Prostate gland (tissue), 2 donors: ENCODE data around the gene MRPL51. TPM values are rescaled to one million over a fixed set of nuclear protein-coding genes. Genes with fewer than 3 reads are reported as not detected.
A peak's percentile ranks its signal among the peaks of the same experiment; 100 is the strongest.
"Not testable (repeated sequence)": the region's sequence is repeated elsewhere in the genome, so short reads cannot be mapped to it uniquely, and the experiment has no call there.

Source experiments
- DNase-seq: peaks from one replicate; pipeline ENCODE4 v3.0.0-alpha.2; 2019; ENCODE audit warnings: low spot score
- H3K27ac ChIP-seq, 2 donors: fragments of 200-600 bp; sonication (generic); 2 replicates each; pipeline ENCODE4 v1.5.1; 2017 to 2019
- H3K27me3 ChIP-seq: fragments of 200-600 bp; sonication (generic); replicated peaks from 2 replicates; pipeline ENCODE4 v1.5.1; 2019; ENCODE audit not compliant: insufficient read depth
- H3K36me3 ChIP-seq, 2 donors: fragments of 200-600 bp; sonication (generic); 1 replicate in 1 of 2; 2 replicates in 1 of 2; pipeline versions ENCODE4 v1.5.1 to v1.8.1; 2017 to 2019
- H3K4me1 ChIP-seq: fragments of 200-600 bp; sonication (generic); replicated peaks from 2 replicates; pipeline ENCODE4 v1.5.1; 2019
- H3K4me3 ChIP-seq, 2 donors: fragments of 200-600 bp; sonication (generic); 2 replicates each; pipeline ENCODE4 v1.5.1; 2017 to 2019
- H3K9me3 ChIP-seq: fragments of 200-600 bp; sonication (generic); 2 replicates; pipeline ENCODE4 v1.5.1; 2017
- POLR2A ChIP-seq: fragments of 450-650 bp; IDR thresholded peaks from one replicate; pipeline ENCODE4 v1.6.1; 2016; ENCODE audit warnings: antibody characterized with exemption, mild to moderate bottlenecking
- POLR2AphosphoS5 ChIP-seq: sonication (generic); formaldehyde crosslinking; IDR thresholded peaks from one replicate; pipeline ENCODE4 v1.6.1; 2017; ENCODE audit warnings: antibody characterized with exemption
- WGBS: methylation state at CpG from one replicate; pipeline ENCODE4 v1.1.5; 2018; 5-methylcytosine and 5-hydroxymethylcytosine counted together
- intact Hi-C: fragments of 100-400 bp; cut with DNase I; formaldehyde crosslinking; loops from one replicate; pipeline ENCODE4 v1.14.2; 2022
- total RNA-seq, 2 donors: library from RNA; depleted of rRNA; stranded (reverse); fragments of >200 nt; gene quantifications; one replicate each; pipeline ENCODE4 v1.1.0, GENCODE V29; 2016
- TF ChIP-seq, protein P1 (sequence below), 4 experiments: fragments of 200-600 bp in 2 of 4; fragments of 450-650 bp in 2 of 4; sonication (generic) in 2 of 4; IDR thresholded peaks; 1 replicate in 3 of 4; 2 replicates in 1 of 4; pipeline ENCODE4 v1.5.1; 2016 to 2019; ENCODE audit warnings: antibody characterized with exemption in 4 of 4, mild to moderate bottlenecking in 2 of 4, moderate library complexity in 2 of 4

MRPL51 gene
- total RNA-seq, 2 donors from 2014 or later: 70.3 to 80.2 TPM

DNA sequence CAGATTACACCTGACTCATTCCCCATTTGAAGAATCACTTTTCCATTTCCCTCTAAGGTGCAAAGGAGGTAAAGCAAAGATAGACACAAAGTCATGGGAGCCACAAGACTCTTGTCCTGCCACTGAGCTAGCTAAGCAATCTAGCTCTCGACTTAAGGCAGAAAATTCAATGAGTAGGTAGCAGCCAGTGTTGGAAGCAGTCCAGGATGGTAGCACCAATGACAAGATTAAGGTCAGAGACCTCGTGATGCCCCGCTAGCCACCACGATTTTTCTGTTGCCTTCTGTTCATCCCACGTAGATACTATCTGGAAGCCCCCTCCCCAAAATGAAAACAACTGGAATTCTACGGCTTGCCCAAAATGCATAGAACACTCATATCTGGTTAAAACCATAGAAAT is 24.0 kb downstream of the MRPL51 start:
- H3K9me3 ChIP-seq: no peaks in the 10 kb centered on the region
- H3K4me3 ChIP-seq: peak overlapping the region in 1 of 2 donors; percentile 86
- peaks cover 3% of the 10 kb centered on the region for H3K4me1 ChIP-seq
- intact Hi-C loops: no loop called here
- H3K27ac ChIP-seq: no peak overlapping the region
- no peaks in the 10 kb centered on the region for H3K27me3 ChIP-seq
- H3K36me3 ChIP-seq: no peaks in the 10 kb centered on the region
- WGBS: 75% methylated on average over 6 of the region's 6 CpGs
- TF ChIP-seq, protein P1, sequence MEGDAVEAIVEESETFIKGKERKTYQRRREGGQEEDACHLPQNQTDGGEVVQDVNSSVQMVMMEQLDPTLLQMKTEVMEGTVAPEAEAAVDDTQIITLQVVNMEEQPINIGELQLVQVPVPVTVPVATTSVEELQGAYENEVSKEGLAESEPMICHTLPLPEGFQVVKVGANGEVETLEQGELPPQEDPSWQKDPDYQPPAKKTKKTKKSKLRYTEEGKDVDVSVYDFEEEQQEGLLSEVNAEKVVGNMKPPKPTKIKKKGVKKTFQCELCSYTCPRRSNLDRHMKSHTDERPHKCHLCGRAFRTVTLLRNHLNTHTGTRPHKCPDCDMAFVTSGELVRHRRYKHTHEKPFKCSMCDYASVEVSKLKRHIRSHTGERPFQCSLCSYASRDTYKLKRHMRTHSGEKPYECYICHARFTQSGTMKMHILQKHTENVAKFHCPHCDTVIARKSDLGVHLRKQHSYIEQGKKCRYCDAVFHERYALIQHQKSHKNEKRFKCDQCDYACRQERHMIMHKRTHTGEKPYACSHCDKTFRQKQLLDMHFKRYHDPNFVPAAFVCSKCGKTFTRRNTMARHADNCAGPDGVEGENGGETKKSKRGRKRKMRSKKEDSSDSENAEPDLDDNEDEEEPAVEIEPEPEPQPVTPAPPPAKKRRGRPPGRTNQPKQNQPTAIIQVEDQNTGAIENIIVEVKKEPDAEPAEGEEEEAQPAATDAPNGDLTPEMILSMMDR (IDR thresholded peaks at IDR 0.05): no peak
- TF ChIP-seq POLR2AphosphoS5 (no peak), POLR2A (no peak)
- no peak for DNase-seq

DNA sequence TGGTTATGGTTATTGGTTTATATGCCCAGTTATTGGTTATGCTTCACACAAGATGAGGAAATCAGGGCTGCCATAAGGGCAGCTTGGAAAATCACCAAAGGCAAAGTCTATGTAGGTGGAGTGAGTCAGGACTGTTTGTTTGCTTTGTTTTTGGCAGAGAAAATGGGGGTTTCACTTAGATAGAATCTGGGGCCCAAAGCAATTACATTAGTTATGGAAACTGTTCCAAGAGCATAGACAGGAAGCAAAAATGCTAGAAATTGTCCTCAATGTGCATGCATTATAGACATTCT is 24.8 kb downstream of the MRPL51 start:
- Histone ChIP-seq H3K4me3 (no peak overlapping the region), H3K36me3 (peaks cover 0 to 5% of the 10 kb centered on the region in 2 donors), H3K9me3 (no peaks in the 10 kb centered on the region), H3K27me3 (no peaks in the 10 kb centered on the region), H3K27ac (no peak overlapping the region), H3K4me1 (peaks cover 3% of the 10 kb centered on the region)
- no peak for DNase-seq
- TF ChIP-seq, protein P1 (IDR thresholded peaks at IDR 0.05): no peak
- TF ChIP-seq POLR2A (no peak), POLR2AphosphoS5 (no peak)
- intact Hi-C loops: no loop called here

DNA sequence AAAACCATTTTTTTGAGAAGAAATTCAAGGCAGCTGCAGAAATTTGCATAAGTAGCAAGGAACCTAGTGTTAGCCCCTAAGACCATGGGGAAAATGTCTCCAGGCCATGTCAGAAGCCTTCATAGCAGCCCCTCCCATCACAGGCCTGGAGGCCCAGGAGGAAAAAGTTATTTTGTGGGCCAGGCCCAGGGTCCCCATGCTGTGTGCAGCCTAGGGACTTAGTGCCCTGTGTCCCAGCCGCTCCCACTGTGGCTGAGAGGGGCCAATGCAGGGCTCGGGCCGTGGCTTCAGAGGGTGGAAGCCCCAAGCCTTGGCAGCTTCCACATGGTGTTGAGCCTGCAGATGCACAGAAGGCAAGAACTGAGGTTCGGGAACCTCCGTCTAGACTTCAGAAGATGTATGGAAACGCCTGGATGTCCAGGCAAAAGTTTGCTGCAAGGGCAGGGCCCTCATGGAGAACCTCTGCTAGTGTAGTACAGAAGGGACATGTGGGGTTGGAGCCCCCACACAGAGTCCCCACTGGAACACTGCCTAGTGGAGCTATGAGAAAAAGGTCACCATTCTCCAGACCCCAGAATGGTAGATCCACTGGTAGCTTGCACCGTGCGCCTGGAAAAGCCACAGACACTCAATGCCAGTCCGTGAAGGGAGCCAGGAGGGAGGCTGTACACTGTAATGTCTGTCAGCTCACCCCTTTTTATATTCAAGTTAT is 25.3 kb downstream of the MRPL51 start:
- H3K4me1 ChIP-seq, DNase-seq, H3K27ac ChIP-seq, H3K9me3 ChIP-seq, H3K4me3 ChIP-seq, intact Hi-C loops, H3K27me3 ChIP-seq: not testable (repeated sequence)
- peaks cover 0 to 10% of the 10 kb centered on the region in 2 donors for H3K36me3 ChIP-seq
- 95% methylated on average over 8 of the region's 9 CpGs for WGBS

DNA sequence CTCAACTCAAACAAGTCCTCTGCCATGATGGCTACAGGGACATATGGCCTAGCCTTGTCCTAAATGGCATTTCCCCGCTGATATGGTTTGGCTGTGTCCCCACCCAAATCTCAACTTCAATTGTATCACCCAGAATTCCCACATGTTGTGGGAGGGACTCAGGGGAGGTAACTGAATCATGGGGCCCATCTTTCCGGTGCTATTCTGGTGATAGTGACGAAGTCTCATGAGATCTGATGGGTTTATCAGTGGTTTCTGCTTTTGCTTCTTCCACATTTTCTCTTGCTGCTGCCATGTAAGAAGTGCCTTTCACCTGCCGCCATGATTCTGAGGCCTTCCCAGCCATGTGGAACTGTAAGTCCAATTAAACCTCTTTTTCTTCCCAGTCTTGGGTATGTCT is 26.3 kb downstream of the MRPL51 start:
- H3K27me3 ChIP-seq, intact Hi-C loops, DNase-seq, H3K9me3 ChIP-seq, H3K4me1 ChIP-seq, H3K4me3 ChIP-seq, H3K27ac ChIP-seq: not testable (repeated sequence)
- WGBS: 77% methylated on average over 4 of the region's 4 CpGs
- H3K36me3 ChIP-seq: peaks cover 0 to 14% of the 10 kb centered on the region in 2 donors

DNA sequence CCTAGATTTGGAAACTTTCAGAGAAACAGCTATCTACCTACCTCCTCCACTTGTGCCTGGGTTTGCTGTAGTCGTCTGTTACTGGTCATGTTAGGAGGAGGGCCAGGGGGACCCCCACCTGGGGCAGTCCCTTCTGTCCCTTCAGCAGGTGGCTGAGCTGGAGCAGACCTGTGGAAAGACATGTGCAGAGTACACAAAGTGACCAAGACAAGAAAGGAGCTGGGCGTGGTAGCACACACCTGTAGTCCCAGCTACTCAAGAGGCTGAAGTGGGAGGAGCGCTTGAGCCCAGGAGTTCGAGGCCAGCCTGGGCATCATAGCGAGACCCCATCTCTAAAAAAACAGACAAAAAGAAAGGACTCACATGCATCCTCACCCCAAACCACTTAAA is 26.9 kb downstream of the MRPL51 start:
- no peak overlapping the region for H3K4me3 ChIP-seq
- TF ChIP-seq POLR2AphosphoS5 (no peak), POLR2A (no peak)
- TF ChIP-seq, protein P1 (IDR thresholded peaks at IDR 0.05): no peak
- WGBS: 93% methylated on average over 5 of the region's 5 CpGs
- H3K36me3 ChIP-seq: peaks cover 0 to 18% of the 10 kb centered on the region in 2 donors
- no peaks in the 10 kb centered on the region for H3K27me3 ChIP-seq
- DNase-seq: no peak
- no peak overlapping the region for H3K27ac ChIP-seq
- intact Hi-C loops: no loop called here
- no peaks in the 10 kb centered on the region for H3K9me3 ChIP-seq
- peaks cover 1% of the 10 kb centered on the region for H3K4me1 ChIP-seq

DNA sequence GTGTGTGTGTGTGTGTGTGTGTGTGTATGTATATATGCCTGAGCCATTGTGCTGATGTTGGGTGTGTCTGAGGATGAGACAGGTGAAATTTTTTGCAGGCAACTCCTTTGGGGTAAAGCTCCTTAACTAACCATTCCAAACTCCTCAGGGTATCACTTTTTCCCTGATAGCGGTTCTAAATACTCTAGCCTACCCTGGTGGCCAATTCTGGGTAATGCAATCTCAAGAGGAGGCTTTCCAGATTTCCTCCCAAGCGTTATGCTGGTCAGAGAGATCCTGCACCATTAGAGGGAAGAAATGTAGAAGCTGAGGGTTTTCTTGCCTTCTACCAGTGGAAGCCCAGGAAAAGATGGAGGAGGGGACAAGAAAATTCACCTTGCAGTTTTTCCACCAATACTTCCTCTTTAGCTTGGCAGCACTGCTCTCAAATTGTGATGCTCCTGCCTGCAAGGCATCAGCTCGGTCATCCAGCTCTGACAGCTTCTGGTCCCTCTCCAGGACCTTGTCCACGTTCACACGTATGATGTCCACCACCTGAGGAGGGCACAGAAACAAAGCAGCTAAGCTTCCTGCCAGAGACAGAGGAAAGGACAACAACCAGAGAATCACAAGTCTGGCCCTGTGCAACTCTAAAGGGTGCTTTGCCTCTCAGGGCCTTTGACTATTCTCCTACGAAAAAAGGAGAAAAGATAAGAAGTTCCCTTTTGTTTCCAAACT is 27.4 kb downstream of the MRPL51 start:
- peak; percentile 59 for TF ChIP-seq POLR2AphosphoS5
- no peak for TF ChIP-seq POLR2A
- TF ChIP-seq, protein P1 (IDR thresholded peaks at IDR 0.05): peak; percentile 78 to 94 (median 84)
- Histone ChIP-seq H3K4me1 (no peaks in the 10 kb centered on the region), H3K36me3 (peaks cover 0 to 18% of the 10 kb centered on the region in 2 donors), H3K27me3 (no peaks in the 10 kb centered on the region), H3K27ac (no peak overlapping the region), H3K4me3 (no peak overlapping the region), H3K9me3 (no peaks in the 10 kb centered on the region)
- peak; percentile 63 for DNase-seq
- 48% methylated on average over 6 of the region's 6 CpGs for WGBS
- intact Hi-C loops: loop anchor here (2.0 kb wide), 1 partner anchor 43 kb away; no protein-coding TSS in a partner anchor
